Measurements from ENCODE around the gene SLC25A24. TPM values are rescaled to one million over a fixed set of nuclear protein-coding genes. Genes with fewer than 3 reads are reported as not detected.

Gene SLC25A24
- total and polyA plus RNA-seq, 9 of the 15 experiments (the other 6 are each of a cell fraction or from before 2014, with no cell fraction given): 6.9 to 34.9 (median 25.4) TPM

DNA sequence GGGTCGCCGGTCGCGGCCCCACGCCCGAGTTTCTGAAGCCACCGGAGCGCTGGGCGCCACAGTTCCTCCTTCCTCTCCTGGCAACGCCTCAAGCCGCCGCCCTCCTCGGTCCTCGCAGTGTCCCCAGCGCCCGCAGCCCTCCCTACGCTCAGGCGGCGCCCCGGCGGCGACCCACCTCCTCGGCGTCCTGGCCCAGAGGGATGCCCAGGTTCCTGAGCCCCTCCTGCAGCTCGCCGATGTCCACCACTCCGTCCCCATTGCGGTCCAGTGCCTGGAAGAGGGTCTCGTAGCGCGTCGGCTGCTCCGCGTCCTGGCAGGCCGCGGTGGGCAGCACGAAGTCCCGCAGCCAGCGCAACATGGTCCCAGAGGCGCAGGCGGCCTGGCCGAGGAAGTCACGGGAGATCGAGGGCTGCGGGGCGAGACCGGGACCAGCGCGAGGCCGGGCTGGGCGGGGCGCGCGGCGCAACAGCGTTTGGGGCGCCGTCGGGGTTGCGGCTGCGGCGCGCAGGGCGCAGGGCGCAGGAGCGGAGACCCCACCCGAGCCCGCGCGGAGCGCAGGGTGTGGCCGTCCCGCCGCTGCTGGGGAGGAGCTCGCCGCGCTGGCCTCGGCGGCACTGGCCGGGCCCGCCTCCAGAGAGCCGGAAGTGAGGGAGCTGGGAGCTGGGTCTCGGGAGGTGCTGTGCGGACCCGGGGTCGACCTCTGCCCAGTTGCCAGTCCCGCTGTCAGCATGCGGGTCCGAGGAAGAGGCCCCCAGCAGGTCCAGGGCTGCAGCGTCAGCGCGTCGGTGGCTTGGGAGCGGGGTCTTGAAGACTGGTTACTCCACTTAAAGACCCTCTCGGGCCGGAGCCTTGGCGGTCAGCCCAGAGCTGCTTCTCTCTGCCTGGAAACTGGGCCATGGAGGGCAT is at the start of gene SLC25A24 (continued):
- TF ChIP-seq ZNF511 (CRISPR knock-in tag; IDR thresholded peaks at IDR 0.05): no peak; the same call in 1 of the 2 replicates
- 0 out of 2 replicates have a peak, but pooled peaks have one; percentile 39 for TF ChIP-seq HDAC6 (IDR thresholded peaks at IDR 0.05; ENCODE audit: low read depth, low read length)
- peak; percentile 77 for TF ChIP-seq GABPA (tag; conservative IDR thresholded peaks at IDR 0.05; ENCODE audit: low read depth)
- TF ChIP-seq MTA1 (IDR thresholded peaks at IDR 0.05; ENCODE audit: borderline replicate concordance): 0 out of 2 replicates have a peak, but pooled peaks have one; percentile 25
- TF ChIP-seq PHB2 (IDR thresholded peaks at IDR 0.05; ENCODE audit: low read depth): no peak
- no peak for TF ChIP-seq U2AF2 (optimal IDR thresholded peaks at IDR 0.05; ENCODE audit: low read depth, low read length)
- 0 out of 2 replicates have a peak, but pooled peaks have one; percentile 7 for TF ChIP-seq ESRRA (IDR thresholded peaks at IDR 0.05; ENCODE audit: borderline replicate concordance, low read depth)
- 0 out of 2 replicates have a peak, but pooled peaks have one; percentile 69 for TF ChIP-seq KAT7 (CRISPR knock-in tag; IDR thresholded peaks at IDR 0.05; ENCODE audit: borderline replicate concordance)
- no peak for TF ChIP-seq FOXA1 (IDR thresholded peaks at IDR 0.05; ENCODE audit: borderline replicate concordance)
- no peak for TF ChIP-seq MED1 (CRISPR knock-in tag; IDR thresholded peaks at IDR 0.05; ENCODE audit: borderline replicate concordance)
- TF ChIP-seq ARID3A (IDR thresholded peaks at IDR 0.05; ENCODE audit: borderline replicate concordance, low read depth, low read length): no peak
- TF ChIP-seq ZNF586 (CRISPR knock-in tag; conservative IDR thresholded peaks at IDR 0.05): no peak
- TF ChIP-seq GABPB1 (CRISPR knock-in tag; IDR thresholded peaks at IDR 0.05): peak; percentile 62
- no peak for TF ChIP-seq ZNF212 (CRISPR knock-in tag; IDR thresholded peaks at IDR 0.05)
- TF ChIP-seq ZFX (CRISPR knock-in tag; IDR thresholded peaks at IDR 0.05): peak; percentile 92
- TF ChIP-seq MAZ (CRISPR knock-in tag; conservative IDR thresholded peaks at IDR 0.05 in 1 of 2, IDR thresholded peaks at IDR 0.05 in 1 of 2): peak; percentile 63 to 89; a peak in 3 of 4 replicates
- TF ChIP-seq CCNT2 (IDR thresholded peaks at IDR 0.05; ENCODE audit: borderline replicate concordance, extremely low read depth, insufficient read length, low read depth, low read length): peak; percentile 54
- TF ChIP-seq, protein P1, sequence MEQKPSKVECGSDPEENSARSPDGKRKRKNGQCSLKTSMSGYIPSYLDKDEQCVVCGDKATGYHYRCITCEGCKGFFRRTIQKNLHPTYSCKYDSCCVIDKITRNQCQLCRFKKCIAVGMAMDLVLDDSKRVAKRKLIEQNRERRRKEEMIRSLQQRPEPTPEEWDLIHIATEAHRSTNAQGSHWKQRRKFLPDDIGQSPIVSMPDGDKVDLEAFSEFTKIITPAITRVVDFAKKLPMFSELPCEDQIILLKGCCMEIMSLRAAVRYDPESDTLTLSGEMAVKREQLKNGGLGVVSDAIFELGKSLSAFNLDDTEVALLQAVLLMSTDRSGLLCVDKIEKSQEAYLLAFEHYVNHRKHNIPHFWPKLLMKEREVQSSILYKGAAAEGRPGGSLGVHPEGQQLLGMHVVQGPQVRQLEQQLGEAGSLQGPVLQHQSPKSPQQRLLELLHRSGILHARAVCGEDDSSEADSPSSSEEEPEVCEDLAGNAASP (IDR thresholded peaks at IDR 0.05): no peak
- no peak for TF ChIP-seq CHCHD3 (CRISPR knock-in tag; IDR thresholded peaks at IDR 0.05)
- TF ChIP-seq EWSR1 (IDR thresholded peaks at IDR 0.05; ENCODE audit: borderline replicate concordance, low read depth, partially characterized antibody): no peak
- no peak for TF ChIP-seq MCM7 (IDR thresholded peaks at IDR 0.05)
- 0 out of 2 replicates have a peak, but pooled peaks have one; percentile 48 for TF ChIP-seq SOX6 (IDR thresholded peaks at IDR 0.05)
- TF ChIP-seq VEZF1 (CRISPR knock-in tag; IDR thresholded peaks at IDR 0.05): peak; percentile 71

Measured in K562 (cell line).